Endodermal cell (in vitro differentiated cells): Measurements from ENCODE around the gene HRH2. TPM values are rescaled to one million over a fixed set of nuclear protein-coding genes. Genes with fewer than 3 reads are reported as not detected.
"Not testable (repeated sequence)": the region's sequence is repeated elsewhere in the genome, so short reads cannot be mapped to it uniquely, and the experiment has no call there.

Experiments
- DNase-seq: peaks from one replicate; pipeline ENCODE4 v3.0.0-alpha.2; 2017
- H3K27ac ChIP-seq: 2 replicates; pipeline ENCODE4 v1.5.1; 2013; ENCODE audit warnings: mild to moderate bottlenecking, low read depth, low read length, moderate library complexity
- H3K27me3 ChIP-seq: 2 replicates; pipeline ENCODE4 v1.6.1; 2013; ENCODE audit warnings: mild to moderate bottlenecking, low read length, moderate library complexity; ENCODE audit not compliant: insufficient read depth, control insufficient read depth, poor library complexity, severe bottlenecking
- H3K36me3 ChIP-seq: 2 replicates; pipeline ENCODE4 v1.7.0; 2013; ENCODE audit warnings: mild to moderate bottlenecking, low read length, moderate library complexity; ENCODE audit not compliant: control insufficient read depth, insufficient read depth
- H3K4me1 ChIP-seq: one replicate; pipeline ENCODE4 v1.7.0; 2013; ENCODE audit warnings: low read length; ENCODE audit not compliant: control insufficient read depth, insufficient read depth
- H3K4me3 ChIP-seq: 2 replicates; pipeline ENCODE4 v1.5.1; 2013; ENCODE audit warnings: mild to moderate bottlenecking, low read length, moderate library complexity
- H3K9ac ChIP-seq: 2 replicates; pipeline ENCODE4 v1.6.1; 2013; ENCODE audit warnings: mild to moderate bottlenecking, low read length, moderate library complexity; ENCODE audit not compliant: poor library complexity, severe bottlenecking; ENCODE audit errors: extremely low read depth
- H3K9me3 ChIP-seq: 2 replicates; pipeline ENCODE4 v1.6.1; 2013; ENCODE audit warnings: mild to moderate bottlenecking, low read length, moderate library complexity; ENCODE audit not compliant: control insufficient read depth
- H3K27ac Mint-ChIP-seq: 2 replicates; pipeline ENCODE4 v1.8.0; 2020; ENCODE audit warnings: mixed read lengths
- H3K27me3 Mint-ChIP-seq: 2 replicates; pipeline ENCODE4 v1.8.0; 2021; ENCODE audit warnings: mild to moderate bottlenecking, mixed read lengths; ENCODE audit not compliant: insufficient read depth
- H3K36me3 Mint-ChIP-seq: 2 replicates; pipeline ENCODE4 v1.8.0; 2020; ENCODE audit warnings: low read depth, mixed read lengths
- H3K4me1 Mint-ChIP-seq: 2 replicates; pipeline ENCODE4 v1.8.0; 2020; ENCODE audit warnings: mixed read lengths
- H3K4me3 Mint-ChIP-seq: 2 replicates; pipeline ENCODE4 v1.8.0; 2020; ENCODE audit warnings: mild to moderate bottlenecking, moderate library complexity, mixed read lengths
- H3K9me3 Mint-ChIP-seq: 2 replicates; pipeline ENCODE4 v1.8.0; 2020; ENCODE audit warnings: mild to moderate bottlenecking, mixed read lengths
- WGBS, 2 experiments: methylation state at CpG; one replicate each; pipeline versions ENCODE4 v1.1.5 to v1.1.7; 2013; ENCODE audit warnings: missing lambda C conversion rate in 2 of 2, mixed read lengths in 1 of 2; ENCODE audit not compliant: insufficient coverage in 1 of 2, insufficient read length in 1 of 2; 5-methylcytosine and 5-hydroxymethylcytosine counted together
- total RNA-seq, 2 donors: library from RNA; stranded (reverse); fragmentation: NEBNext Ultra II Directional in 1 of 2; extraction: Animal tissue kit (Norgen Biotek cat#: 25700) in 1 of 2; gene quantifications; 2 replicates in 1 of 2; 3 replicates in 1 of 2; pipeline ENCODE4 v1.2.1, GENCODE V29; 2021
- TF ChIP-seq, protein P1 (sequence below): fragments of 200-600 bp; sonication (generic); conservative IDR thresholded peaks from 2 replicates; pipeline ENCODE4 v1.5.0; 2021; ENCODE audit warnings: antibody characterized with exemption, mild to moderate bottlenecking

The HRH2 gene
- total RNA-seq, 2 donors from 2014 or later, result 2.1 to 3.3 TPM

DNA sequence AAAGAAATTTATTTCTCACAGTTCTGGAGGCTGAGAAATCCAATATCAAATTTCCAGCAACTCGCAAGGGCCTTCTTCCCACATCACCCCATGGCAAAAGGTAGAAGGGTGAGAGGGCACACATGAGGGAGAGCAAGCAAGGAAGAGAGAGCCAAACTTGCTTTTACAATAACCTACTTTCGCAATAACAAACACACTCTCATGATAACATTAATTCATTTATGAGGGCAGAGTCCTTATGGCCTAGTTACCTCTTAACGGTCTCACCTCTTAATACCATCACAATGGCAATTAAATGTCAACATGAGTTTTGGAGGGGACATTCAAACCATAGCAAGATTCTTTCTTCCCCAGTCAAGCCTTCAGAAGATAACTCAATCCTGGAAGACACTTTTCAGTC is 11.6 kb upstream of the HRH2 start:
- no peaks in the 10 kb centered on the region for H3K36me3 ChIP-seq
- Mint-ChIP-seq H3K4me1 (no peaks in the 10 kb centered on the region), H3K36me3 (peaks cover 8% of the 10 kb centered on the region), H3K27me3 (no peaks in the 10 kb centered on the region), H3K4me3 (no peak overlapping the region), H3K27ac (no peak overlapping the region), H3K9me3 (peaks cover 44% of the 10 kb centered on the region)
- WGBS, 2 experiments, result 96% methylated on average over 2 to 3 of the region's 3 CpGs
- no peaks in the 10 kb centered on the region for H3K27me3 ChIP-seq
- H3K4me1 ChIP-seq, result no peaks in the 10 kb centered on the region
- DNase-seq, result no peak
- H3K9ac ChIP-seq, result no peak overlapping the region
- TF ChIP-seq, protein P1, sequence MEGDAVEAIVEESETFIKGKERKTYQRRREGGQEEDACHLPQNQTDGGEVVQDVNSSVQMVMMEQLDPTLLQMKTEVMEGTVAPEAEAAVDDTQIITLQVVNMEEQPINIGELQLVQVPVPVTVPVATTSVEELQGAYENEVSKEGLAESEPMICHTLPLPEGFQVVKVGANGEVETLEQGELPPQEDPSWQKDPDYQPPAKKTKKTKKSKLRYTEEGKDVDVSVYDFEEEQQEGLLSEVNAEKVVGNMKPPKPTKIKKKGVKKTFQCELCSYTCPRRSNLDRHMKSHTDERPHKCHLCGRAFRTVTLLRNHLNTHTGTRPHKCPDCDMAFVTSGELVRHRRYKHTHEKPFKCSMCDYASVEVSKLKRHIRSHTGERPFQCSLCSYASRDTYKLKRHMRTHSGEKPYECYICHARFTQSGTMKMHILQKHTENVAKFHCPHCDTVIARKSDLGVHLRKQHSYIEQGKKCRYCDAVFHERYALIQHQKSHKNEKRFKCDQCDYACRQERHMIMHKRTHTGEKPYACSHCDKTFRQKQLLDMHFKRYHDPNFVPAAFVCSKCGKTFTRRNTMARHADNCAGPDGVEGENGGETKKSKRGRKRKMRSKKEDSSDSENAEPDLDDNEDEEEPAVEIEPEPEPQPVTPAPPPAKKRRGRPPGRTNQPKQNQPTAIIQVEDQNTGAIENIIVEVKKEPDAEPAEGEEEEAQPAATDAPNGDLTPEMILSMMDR, result no peak
- H3K27ac ChIP-seq, result no peak overlapping the region
- peaks cover 21% of the 10 kb centered on the region for H3K9me3 ChIP-seq
- no peak overlapping the region for H3K4me3 ChIP-seq

DNA sequence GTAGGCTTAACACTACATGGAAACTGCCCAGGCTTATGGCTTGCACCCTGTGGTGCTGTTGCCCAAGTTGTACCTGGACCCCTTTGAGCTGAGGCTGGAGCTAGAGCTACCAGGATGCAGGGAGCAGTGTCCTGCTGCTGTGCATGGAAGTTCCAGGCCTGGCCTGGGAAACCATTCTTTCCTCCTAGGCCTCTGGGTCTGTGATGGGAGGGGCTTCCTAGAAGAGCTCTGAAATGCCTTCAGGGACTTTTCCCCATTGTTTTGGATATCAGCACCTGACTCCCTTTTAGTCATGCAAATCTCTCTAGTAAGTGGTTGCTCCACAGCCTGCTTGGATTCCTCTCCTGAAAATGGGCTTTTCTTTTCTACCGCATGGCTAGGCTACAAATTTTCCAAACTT is 7.9 kb upstream of the HRH2 start:
- no peak overlapping the region for H3K4me3 Mint-ChIP-seq

DNA sequence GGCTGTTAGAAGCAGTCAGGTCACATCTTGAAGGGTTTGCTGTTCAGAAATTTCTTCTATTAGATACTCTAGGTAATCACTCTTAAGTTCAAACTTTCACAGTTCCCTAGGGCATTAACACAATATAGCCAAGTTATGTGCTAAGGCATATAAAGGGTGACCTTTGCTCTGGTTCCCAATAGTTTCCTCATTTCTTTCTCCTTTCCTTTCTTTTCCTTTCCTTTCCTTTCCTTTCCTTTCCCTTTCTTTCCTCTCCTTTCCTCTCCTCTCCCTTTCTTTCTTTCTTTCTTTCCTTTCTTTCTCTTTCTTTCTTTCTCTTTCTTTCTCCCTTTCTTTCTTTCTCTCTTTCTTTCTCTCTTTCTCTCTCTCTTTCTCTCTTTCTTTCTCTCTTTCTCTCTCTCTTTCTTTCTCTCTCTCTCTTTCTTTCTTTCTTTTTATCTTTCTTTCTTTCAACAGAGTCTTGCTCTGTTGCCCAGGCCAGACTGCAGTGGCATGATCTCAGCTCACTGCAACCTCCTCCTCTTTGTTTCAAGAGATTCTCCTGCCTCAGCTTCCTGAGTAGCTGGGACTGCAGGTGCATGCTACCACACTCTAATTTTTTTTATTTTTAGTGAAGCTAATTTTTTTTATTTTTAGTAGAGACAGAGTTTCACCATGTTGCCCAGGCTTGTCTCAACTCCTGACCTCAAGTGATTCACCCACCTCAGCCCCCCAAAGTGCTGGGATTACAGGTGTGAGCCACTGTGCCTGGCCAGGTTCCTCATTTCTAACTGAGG is 7.3 kb upstream of the HRH2 start:
- H3K27me3 Mint-ChIP-seq, H3K36me3 Mint-ChIP-seq: not testable (repeated sequence)
- peaks cover 47% of the 10 kb centered on the region for H3K9me3 Mint-ChIP-seq

More for the DNA sequence above, 7.9 kb upstream of the HRH2 start:
- TF ChIP-seq, protein P1, result no peak
- DNase-seq, result no peak
- Mint-ChIP-seq H3K36me3 (peaks cover 8% of the 10 kb centered on the region), H3K9me3 (peaks cover 47% of the 10 kb centered on the region), H3K27ac (no peak overlapping the region), H3K4me1 (no peaks in the 10 kb centered on the region), H3K27me3 (peaks cover 3% of the 10 kb centered on the region)
- Histone ChIP-seq H3K9me3 (peaks cover 21% of the 10 kb centered on the region), H3K9ac (no peak overlapping the region), H3K27ac (no peak overlapping the region), H3K4me3 (no peak overlapping the region), H3K36me3 (no peaks in the 10 kb centered on the region), H3K4me1 (no peaks in the 10 kb centered on the region), H3K27me3 (no peaks in the 10 kb centered on the region)
- 90 to 100% methylated on average over 1 of the region's 1 CpG for WGBS, 2 experiments

More for the DNA sequence above, 7.3 kb upstream of the HRH2 start:
- not testable (repeated sequence) for H3K4me3 ChIP-seq, H3K36me3 ChIP-seq, H3K27ac ChIP-seq, H3K4me1 ChIP-seq, H3K4me3 Mint-ChIP-seq, H3K27me3 ChIP-seq, H3K9ac ChIP-seq, H3K27ac Mint-ChIP-seq, DNase-seq, H3K4me1 Mint-ChIP-seq
- H3K9me3 ChIP-seq, result peaks cover 21% of the 10 kb centered on the region
